ENCODE results near the gene KCNJ2. TPM values are rescaled to one million over a fixed set of nuclear protein-coding genes. Genes with fewer than 3 reads are reported as not detected.

Gene KCNJ2
- total RNA-seq, 1 donor from 2014 or later = 1.1 TPM

DNA sequence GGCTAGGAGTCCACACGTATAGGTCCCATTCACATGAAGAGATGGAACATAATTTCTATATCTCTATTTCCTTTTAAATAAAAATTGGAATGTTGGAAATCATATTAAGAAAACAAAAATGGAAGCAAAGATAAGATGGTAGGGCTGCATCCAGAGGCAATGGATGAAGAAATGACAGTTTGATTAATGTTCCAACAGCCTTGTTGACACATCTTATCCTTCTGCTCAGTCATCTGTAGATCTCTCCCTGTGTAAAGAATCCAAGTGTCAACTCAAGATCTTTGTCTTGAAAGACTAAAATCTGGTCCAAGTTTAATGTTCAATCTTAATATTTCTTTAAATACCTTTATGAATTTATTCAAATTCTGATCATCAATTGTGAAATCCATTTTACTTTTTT lies 7.8 kb upstream of the KCNJ2 start:
- Histone ChIP-seq H3K9me3 (ENCODE audit: low read depth) (no peaks in the 10 kb centered on the region), H2AFZ (replicated peaks) (no peak overlapping the region), H3K36me3 (no peaks in the 10 kb centered on the region), H3K27me3 (no peaks in the 10 kb centered on the region), H3K9ac (no peak overlapping the region), H3K27ac (no peak overlapping the region), H3K79me2 (ENCODE audit: low read depth) (no peaks in the 10 kb centered on the region), H3K4me1 (no peaks in the 10 kb centered on the region), H4K20me1 (ENCODE audit: low read depth) (no peaks in the 10 kb centered on the region), H3F3A (ENCODE audit: low read depth) (no peaks in the 10 kb centered on the region), H3K4me2 (no peak overlapping the region), H3K4me3 (no peak overlapping the region)
- no peaks in the 10 kb centered on the region for H3K9me3 Mint-ChIP-seq
- DNase-seq (ENCODE audit: low spot score) = no peak
- H3K27ac Mint-ChIP-seq = no peak overlapping the region
- TF ChIP-seq EZH2phosphoT487 (IDR thresholded peaks at IDR 0.05) (no peak), EZH2 (IDR thresholded peaks at IDR 0.05) (no peak)
- TF ChIP-seq, protein P1, sequence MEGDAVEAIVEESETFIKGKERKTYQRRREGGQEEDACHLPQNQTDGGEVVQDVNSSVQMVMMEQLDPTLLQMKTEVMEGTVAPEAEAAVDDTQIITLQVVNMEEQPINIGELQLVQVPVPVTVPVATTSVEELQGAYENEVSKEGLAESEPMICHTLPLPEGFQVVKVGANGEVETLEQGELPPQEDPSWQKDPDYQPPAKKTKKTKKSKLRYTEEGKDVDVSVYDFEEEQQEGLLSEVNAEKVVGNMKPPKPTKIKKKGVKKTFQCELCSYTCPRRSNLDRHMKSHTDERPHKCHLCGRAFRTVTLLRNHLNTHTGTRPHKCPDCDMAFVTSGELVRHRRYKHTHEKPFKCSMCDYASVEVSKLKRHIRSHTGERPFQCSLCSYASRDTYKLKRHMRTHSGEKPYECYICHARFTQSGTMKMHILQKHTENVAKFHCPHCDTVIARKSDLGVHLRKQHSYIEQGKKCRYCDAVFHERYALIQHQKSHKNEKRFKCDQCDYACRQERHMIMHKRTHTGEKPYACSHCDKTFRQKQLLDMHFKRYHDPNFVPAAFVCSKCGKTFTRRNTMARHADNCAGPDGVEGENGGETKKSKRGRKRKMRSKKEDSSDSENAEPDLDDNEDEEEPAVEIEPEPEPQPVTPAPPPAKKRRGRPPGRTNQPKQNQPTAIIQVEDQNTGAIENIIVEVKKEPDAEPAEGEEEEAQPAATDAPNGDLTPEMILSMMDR (IDR thresholded peaks at IDR 0.05) = no peak
- no peaks in the 10 kb centered on the region for H3K27me3 Mint-ChIP-seq (ENCODE audit: insufficient read depth, low read depth)
- H3K4me1 Mint-ChIP-seq = peaks cover 5% of the 10 kb centered on the region
- no peaks in the 10 kb centered on the region for H3K36me3 Mint-ChIP-seq
- no peak overlapping the region for H3K4me3 Mint-ChIP-seq

DNA sequence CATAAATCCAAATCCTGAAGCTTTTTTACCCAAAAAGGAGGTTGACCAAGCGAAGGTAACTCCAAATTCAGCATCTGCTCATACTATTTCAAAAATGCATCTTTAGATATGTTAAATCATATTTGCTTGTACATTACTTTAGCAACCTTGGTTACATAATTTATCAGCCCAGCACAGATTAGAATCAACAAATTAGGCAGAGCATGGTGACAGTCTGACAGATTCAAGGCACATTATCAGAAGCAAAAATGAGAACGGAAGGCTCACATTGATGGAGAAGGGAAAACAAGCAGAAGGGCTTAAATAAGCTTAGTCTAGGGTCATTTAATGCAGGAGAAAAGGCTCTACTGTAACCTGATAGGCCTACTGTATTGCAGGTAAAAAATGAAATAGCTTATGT lies 3.9 kb upstream of the KCNJ2 start:
- H3K9ac ChIP-seq = no peak overlapping the region
- H3K4me2 ChIP-seq = no peak overlapping the region
- no peak overlapping the region for H2AFZ ChIP-seq (replicated peaks)
- Mint-ChIP-seq H3K27me3 (ENCODE audit: insufficient read depth, low read depth) (peaks cover 3% of the 10 kb centered on the region), H3K36me3 (no peaks in the 10 kb centered on the region), H3K4me1 (peaks cover 22% of the 10 kb centered on the region), H3K9me3 (no peaks in the 10 kb centered on the region), H3K4me3 (no peak overlapping the region), H3K27ac (no peak overlapping the region)
- H3K4me1 ChIP-seq = peaks cover 8% of the 10 kb centered on the region
- H4K20me1 ChIP-seq (ENCODE audit: low read depth) = no peaks in the 10 kb centered on the region
- TF ChIP-seq, protein P1 (IDR thresholded peaks at IDR 0.05) = no peak
- TF ChIP-seq EZH2 (IDR thresholded peaks at IDR 0.05) (no peak), EZH2phosphoT487 (IDR thresholded peaks at IDR 0.05) (no peak)
- H3K79me2 ChIP-seq (ENCODE audit: low read depth) = no peaks in the 10 kb centered on the region
- peaks cover 29% of the 10 kb centered on the region for H3K27me3 ChIP-seq
- no peaks in the 10 kb centered on the region for H3K36me3 ChIP-seq
- H3K4me3 ChIP-seq = no peak overlapping the region
- no peaks in the 10 kb centered on the region for H3K9me3 ChIP-seq (ENCODE audit: low read depth)
- no peaks in the 10 kb centered on the region for H3F3A ChIP-seq (ENCODE audit: low read depth)
- DNase-seq (ENCODE audit: low spot score) = no peak
- H3K27ac ChIP-seq = no peak overlapping the region

DNA sequence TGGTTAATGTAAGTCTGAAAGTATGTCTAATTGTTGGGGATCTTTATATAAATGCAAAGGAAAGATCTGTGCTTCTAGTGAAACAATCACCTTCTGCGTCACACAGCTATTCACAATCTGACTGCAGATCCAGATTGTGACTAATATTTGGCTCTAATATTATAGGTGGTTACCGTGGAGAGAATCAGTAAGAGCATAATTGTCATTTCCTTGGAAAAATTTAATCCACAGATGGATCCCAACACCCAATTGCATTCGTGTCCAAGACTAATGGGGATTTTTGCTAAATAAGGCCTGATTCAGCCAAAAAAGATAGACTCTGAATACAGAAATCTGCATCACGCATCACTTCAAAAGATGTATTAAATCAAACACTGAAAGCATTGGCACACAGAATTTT lies 2.7 kb upstream of the KCNJ2 start:
- Histone ChIP-seq H3K9ac (no peak overlapping the region), H3K79me2 (ENCODE audit: low read depth) (no peaks in the 10 kb centered on the region), H2AFZ (replicated peaks) (no peak overlapping the region), H4K20me1 (ENCODE audit: low read depth) (no peaks in the 10 kb centered on the region), H3K27ac (no peak overlapping the region), H3F3A (ENCODE audit: low read depth) (no peaks in the 10 kb centered on the region), H3K4me3 (no peak overlapping the region), H3K4me1 (peaks cover 8% of the 10 kb centered on the region), H3K36me3 (no peaks in the 10 kb centered on the region), H3K27me3 (peaks cover 41% of the 10 kb centered on the region), H3K4me2 (no peak overlapping the region), H3K9me3 (ENCODE audit: low read depth) (no peaks in the 10 kb centered on the region)
- Mint-ChIP-seq H3K9me3 (no peaks in the 10 kb centered on the region), H3K36me3 (no peaks in the 10 kb centered on the region), H3K27me3 (ENCODE audit: insufficient read depth, low read depth) (peaks cover 3% of the 10 kb centered on the region), H3K27ac (no peak overlapping the region), H3K4me1 (peaks cover 32% of the 10 kb centered on the region), H3K4me3 (no peak overlapping the region)
- TF ChIP-seq, protein P1 (IDR thresholded peaks at IDR 0.05) = no peak
- TF ChIP-seq EZH2phosphoT487 (IDR thresholded peaks at IDR 0.05) = no peak
- no peak for TF ChIP-seq EZH2 (IDR thresholded peaks at IDR 0.05)
- no peak for DNase-seq (ENCODE audit: low spot score)

All from neural progenitor cell (in vitro differentiated cells).